Glomerular visceral epithelial cell (primary cell): ENCODE measurements around the gene RELCH.

Source experiments
- DNase-seq: peaks from one replicate; pipeline ENCODE4 v3.0.0-alpha.2; 2016; ENCODE audit errors: extremely low spot score

RELCH gene

DNA sequence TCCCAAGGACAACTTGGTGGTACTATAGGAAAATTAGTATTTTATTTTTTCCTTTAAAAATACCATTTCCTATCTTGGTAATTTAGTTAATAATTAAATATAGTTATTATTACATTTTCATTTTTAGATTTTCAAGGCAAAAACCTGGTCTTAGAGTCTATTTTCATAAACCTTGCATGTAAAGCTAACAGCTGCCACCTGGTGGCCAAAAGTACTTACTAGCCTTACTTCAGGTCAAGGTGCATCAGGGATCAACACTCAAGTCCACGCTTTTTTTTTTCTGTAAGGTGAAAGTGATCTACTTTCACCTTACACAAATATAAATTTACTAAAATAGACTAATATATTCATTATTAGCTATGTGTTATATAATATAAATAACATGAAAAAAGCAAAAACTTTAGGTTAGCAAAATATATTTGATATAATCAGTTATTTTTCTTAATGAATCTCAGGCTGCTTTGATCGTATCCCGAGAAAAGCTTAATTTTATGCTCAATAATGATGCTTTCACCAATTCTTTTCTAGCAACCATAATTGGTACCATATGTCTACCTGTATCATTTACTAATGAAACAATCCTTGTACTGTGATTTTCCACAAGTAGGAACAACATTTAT, 62.5 kb downstream of the RELCH start:
- DNase-seq: peak; percentile 73

DNA sequence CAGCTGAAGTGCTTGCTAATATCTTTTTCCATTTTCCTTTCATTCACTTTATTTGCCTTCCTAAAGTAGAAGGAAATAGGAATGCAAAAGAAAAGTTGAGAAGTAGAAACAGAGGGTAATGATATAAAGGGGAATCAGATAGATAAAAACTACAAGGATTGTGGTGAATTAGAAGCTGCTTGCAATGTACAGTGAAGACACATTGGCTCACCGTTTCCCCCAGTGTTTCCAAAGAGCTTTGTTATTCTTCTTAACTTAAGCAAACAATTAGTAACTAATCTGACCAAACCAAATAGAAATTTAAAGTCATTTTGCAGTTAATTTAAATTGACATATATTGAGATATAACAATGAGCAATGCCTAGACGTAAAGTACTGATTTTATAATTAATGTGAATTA, 63.4 kb downstream of the RELCH start:
- no peak for DNase-seq

DNA sequence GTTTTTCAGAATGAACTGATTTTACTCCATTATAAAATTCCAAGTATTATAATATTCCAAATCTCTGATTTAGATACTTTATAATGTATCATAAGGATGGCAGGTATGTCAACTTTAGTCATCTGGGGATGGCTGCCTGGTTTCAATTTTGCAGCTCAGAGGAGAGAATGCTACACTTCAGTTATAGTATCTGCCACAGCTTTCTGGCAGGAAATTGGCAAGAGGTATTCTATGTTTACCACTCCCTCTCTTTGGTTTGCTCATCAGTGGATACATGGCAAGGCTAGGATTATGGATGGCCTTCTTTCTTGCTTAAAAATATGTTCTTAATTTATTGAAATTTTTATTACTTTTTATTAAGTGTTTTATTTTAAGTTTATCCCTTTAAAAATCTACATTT, 71.0 kb downstream of the RELCH start:
- DNase-seq: no peak

DNA sequence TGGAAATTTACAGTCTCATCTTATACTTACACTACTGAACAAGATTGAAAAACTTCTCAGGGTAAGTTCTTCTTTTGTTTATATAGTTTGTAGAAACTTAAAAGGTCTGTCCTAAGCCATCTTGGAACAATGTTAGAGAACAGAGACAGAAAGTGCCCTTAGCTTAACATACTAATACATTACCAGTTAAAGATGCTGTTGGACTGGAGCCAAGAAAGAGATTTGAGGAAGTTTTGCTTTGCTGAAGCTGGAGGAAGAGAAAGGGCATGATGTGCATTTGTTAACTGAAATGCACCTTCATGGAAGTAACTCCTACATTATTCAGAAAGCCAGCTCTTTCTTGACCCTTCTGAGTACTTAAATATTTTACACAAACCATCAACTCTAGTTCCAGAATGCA, 71.6 kb downstream of the RELCH start:
- DNase-seq: peak; percentile 16

DNA sequence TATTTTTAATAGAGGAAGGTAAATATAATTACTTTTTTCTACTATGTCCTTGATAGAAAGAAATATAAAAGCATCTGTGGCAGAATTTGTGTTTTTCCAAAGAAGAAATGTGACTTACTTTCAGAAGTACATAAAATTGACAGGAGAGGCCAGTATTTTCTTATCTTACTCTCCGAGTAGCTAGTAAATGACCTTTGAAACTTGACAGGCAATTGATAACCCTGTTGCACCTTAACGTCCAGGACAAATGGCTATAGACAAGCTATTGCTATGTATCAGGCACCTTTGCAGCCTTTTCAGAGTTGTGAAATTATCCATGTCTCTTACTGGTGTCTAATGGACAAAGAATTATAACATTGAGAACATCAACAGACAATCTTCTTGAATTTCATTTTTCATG, 75.0 kb downstream of the RELCH start:
- DNase-seq: no peak

DNA sequence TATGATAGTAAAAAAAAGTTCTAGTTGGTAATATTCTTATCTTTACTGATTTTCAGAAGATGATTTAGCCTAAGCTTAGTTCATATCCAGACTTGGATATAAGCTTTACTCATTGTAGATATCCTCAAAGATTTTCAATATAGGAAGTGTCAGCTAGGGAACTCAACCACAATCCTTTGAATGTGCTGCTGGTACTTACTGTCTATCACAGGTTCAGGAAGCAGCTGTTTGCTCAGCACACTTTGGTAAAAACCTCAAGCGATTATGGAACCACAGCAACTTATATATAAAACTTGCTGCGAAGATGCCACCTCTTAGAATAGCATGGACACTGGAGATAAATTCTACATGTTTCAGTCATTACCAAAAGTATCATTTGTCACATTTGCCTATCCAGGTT, 77.9 kb downstream of the RELCH start:
- DNase-seq: no peak

DNA sequence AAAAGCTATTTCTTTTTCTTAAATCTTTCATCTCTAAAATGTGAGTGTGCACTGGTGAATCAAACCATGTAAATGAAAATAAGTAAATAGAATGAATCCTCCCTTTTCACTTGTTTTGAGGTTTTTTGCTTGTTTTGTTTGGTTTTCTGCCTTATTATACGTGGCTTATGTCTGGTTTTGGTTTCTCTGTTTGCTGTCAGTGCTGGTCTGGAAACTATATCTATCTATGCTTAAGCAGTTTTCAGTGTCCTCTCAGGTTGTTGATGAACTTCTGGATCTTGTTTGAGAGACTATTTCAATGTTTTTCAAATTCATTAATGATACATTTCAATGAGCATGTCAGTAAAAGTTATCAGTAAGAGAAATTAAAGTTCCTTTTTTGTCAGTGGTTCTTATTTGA, 90.0 kb downstream of the RELCH start:
- DNase-seq: no peak

DNA sequence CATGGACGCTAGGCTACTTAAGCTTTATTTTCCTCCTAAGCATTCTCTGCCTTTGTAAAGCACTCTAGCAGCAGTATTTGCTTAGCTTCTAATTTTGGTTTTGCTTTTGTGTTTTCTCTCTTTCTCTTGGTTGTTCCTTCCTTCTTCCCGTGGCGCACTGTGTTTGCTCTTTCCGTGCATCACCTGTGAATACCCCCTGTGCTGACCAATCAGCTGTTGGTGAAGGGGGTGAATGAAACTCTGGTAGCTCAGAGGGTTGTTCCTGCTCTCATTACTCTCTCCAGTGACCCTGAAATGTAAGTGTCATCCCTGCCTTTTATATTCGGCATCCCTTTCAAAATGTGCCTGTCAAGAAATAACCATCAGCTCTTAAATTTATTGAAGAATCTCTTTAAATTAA, 92.5 kb downstream of the RELCH start:
- DNase-seq: no peak

DNA sequence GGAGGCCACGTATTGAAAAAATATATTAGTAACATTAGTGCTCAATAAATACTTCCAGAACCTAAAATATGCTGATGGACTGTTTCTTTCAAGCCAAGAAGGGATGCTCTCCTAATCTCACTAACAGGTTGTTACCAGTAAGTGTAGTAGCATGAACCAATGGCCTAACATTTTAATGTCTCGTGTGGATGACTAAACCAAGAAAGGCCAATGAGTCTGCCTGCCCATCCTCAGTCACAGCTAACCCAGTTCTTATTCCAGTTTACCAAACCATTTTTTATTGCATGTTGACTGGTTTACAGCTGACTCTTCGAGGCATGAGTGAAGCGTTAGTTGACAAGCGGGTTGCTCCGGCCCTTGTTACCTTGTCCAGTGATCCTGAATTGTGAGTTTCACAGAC, 93.0 kb downstream of the RELCH start:
- DNase-seq: no peak

DNA sequence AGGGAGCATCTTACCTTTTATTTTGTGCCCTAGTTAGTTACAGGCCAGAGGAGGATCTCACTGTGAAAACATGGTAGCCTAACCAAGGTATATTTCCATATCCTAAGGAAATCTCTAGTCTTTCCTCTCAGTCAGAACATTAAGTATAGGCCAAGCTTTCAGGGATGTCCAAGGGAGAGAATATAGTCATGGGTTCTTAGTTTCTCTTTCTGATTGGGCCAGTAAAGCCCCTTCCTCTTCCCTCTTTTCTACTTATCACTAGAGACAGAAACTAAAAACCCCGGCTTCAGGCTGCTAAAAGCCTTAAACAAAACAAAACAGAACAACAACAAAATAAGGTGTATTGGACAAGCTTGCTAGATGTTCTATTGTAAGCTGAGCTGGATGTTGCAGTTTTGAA, 93.7 kb downstream of the RELCH start:
- no peak for DNase-seq

DNA sequence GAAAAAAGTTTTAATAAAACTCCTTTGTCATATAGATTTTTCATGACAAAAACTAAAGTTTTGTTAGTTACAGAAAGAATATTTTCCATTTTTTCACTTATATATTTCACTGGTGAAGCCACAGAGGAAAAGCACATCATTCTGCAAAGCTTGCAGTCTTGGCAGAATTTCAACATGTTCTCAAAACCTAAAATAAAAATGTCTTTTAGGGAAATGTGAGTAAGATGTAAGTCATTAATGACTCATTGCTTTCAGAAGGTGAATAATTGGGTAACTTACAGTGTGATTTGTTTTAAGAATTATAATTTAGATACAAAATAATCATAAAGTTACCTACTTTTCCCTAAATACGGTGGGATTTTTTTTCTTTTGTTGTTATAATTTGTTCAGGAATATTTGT, 94.6 kb downstream of the RELCH start:
- DNase-seq: peak; percentile 40

DNA sequence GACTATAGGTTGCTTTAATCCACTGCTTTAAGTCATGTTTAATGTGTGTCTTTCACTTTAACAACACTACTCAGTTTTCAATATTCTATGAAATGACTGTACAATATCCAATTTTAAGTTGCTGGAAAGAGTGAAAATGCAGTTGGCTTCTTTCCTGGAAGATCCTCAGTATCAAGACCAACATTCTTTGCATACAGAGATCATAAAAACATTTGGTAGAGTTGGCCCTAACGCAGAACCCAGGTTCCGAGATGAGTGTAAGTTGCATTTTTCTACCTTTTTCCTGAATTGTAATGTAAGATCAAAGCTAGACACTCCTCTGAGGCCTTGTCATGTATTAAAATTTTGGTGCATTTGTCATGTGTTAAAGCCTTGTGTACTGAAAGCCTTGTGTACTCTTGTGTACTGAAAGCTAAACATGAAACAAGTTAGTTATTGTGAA, 95.2 kb downstream of the RELCH start:
- peak; percentile 8 for DNase-seq

DNA sequence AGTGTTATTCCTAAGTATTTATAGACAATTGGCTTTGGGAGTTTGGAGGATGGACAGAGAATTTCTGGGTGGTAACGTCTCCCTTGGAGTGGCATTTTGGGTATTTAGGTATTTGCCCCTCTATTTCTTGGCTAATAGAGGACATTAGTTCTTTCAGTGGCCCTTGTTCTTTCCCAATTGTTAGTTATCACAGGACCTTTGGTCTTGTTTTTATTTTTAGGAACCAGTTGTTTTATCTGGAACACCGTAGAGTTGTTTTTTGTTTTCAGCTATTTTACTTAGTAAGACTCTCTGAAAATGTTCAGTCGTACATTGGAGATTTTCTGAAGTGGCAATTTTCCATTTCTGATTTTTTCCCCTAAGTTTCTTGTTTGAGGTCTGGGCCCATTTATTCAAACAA, 97.6 kb downstream of the RELCH start:
- DNase-seq: no peak

DNA sequence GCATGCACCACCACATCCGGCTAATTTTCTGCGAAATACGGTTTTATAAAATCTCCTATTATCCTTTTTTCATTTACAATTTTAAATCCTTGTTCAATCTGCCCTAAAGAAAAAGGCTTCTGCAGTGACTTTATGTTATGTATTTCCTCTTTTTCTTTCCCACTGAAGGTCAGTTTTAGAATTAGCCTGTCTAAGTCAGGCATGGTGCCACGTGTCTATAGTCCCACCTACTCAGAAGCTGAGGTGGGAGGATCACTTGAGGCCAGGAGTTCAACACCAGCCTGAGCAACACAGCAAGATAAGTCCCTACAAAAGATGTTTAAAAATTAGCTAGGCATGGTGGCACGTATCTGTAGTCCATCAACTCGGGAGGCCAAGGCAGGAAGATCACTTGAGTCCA, 98.2 kb downstream of the RELCH start:
- no peak for DNase-seq

DNA sequence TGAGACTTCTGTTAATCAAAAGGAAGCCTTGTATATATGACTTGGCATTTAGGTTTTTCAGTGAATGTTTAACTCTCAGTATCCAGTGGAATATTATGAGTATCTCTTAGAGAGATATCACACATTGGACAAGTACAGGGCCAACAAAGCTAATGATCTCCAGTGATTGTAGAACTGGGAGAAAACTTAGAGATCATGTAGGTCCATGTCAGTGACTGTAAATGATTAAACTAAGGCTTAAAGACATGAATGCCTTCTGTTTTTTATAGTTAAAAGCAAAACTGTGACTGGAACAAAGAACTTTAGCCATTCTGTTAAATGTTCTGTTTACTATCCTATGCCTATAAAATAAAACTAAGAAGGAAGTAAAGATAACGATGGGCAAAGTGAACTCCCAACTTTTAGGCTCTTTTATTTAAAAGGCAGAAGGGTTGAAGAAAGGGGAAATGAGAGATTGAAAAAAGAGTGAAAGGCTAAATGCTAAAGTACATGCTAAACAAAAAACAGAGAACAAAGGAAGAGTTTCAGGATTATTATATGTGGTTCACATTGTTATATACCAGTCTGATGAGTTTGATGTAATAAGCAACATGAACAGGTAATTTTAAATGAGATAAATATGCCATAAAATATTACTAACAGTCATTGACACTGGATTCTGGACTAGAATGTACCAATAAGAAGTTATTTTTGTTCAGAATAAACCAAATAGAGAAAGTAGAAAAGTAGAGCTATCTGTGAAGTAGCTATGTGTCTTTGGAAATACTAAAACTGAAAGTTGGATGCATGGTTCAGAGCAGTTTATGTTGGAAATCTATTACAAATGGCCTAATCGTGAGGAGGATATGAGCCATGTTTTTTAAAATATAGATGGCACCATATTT, 101.0 kb downstream of the RELCH start:
- DNase-seq: peak; percentile 19

DNA sequence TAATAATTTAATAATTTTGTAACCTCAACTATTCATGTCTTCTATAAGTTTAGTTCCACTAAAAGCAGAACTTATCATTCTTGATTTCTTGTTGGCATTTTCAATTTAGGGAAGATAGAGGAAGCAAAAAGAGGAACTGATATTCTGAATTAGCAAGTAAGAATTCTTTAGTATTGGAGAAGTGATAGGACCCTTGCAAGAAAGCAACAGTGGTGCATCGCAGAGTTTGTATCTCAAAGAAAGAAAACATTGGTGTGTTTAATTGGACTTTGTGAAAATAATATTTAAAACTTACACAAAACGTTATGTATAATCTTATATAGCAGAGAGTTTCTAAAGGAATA, 101.6 kb downstream of the RELCH start:
- DNase-seq: no peak

DNA sequence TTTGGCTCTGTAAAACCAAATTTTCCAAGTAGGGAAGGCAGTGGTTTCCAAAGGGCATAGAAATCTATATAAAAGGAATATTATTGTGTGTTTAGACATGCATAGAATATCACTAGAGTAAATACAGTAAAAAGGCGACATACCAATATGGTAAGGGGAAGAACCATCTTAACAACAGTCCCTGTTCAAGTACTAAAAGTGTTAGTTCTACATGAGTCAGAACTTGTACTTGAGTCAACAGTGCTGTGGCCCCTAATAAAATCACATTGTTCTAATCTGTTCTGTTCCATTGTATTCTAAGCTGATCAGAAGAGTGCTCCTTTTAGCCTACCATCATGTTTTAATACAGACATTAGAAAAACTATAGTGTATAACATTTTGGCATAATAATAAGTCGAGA, 102.0 kb downstream of the RELCH start:
- no peak for DNase-seq

DNA sequence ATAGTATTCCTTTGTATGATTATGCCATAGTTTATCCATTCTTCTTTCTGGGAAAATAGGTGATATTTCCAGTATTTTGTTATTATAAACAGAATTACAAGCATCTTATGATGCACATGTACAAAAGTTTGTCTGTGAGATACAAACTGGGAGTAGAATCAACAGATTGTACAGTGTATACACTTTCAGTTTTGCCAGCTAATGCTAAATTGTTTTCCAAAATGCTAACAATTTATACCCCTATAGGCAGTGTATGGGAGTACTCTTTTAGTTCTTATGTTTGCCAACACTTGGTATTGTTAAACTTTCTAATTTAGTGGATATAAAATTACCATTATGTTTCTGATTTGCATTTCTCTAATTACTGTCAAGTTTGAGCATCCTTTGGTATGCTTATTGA, 107.0 kb downstream of the RELCH start:
- DNase-seq: no peak

DNA sequence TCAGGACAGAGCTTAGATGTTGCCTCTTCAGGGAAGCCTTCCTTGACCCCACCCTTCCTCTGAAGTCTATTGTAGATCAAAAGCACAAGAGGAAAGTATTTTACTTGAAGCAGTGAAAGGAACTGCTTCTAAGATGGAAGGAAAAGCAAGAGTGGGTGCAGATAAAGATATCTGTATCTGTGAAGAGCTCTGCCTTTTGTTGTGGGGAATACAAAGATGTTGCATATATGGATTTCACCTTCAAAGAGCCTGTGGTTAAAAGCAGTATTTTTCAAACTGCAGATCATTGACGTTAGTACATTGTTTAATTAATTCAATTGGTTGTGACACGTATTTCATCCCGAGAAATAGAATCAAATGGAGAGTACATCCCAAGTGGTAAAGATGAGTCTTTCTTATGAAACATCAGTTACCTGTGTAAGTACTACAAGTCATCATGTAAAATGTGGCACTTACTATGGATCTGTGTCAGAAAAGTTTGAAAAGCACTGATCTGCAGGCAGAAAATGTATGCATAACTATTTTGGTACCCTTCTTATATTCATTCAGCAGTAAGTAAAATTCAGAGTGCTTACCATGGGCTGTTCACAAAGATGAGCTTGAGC, 113.4 kb downstream of the RELCH start:
- no peak for DNase-seq

DNA sequence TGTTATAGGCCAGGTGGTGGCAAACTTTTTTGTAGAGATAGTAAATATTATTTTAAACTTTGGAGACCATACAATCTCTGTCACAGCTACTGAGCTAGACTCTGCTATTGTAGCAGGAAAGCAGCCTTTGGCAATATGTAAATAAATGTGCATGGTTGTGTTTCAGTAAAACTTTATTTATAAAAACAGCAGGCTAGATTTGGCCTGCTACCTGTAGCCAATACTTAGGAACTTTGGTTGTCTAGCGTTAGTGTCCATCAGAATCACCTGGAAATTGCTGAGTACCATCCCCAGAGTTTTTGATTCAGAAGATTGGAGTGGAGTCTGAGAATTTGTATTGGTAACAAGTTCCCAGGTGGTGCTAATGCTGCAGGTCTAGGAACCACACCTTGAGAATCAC, 114.3 kb downstream of the RELCH start:
- no peak for DNase-seq

DNA sequence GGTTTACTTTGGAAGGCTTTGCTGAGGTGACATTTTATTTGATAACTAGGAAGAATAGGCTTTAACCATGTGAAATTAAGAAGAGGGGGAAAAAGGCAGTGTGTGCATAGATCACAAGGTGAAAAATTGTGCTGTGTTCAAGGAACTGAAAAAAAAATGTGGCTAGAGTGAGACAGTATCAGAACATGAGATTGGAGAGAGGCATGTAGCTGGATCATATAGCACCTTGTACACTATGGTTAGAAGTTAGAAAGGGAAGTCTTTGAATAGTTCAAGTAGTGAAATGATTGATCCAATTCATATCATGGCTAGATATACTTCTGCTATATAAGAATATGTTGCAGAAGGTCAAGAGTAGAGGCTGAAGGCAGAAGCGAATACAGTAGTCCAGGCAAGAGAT, 125.8 kb downstream of the RELCH start:
- DNase-seq: no peak

DNA sequence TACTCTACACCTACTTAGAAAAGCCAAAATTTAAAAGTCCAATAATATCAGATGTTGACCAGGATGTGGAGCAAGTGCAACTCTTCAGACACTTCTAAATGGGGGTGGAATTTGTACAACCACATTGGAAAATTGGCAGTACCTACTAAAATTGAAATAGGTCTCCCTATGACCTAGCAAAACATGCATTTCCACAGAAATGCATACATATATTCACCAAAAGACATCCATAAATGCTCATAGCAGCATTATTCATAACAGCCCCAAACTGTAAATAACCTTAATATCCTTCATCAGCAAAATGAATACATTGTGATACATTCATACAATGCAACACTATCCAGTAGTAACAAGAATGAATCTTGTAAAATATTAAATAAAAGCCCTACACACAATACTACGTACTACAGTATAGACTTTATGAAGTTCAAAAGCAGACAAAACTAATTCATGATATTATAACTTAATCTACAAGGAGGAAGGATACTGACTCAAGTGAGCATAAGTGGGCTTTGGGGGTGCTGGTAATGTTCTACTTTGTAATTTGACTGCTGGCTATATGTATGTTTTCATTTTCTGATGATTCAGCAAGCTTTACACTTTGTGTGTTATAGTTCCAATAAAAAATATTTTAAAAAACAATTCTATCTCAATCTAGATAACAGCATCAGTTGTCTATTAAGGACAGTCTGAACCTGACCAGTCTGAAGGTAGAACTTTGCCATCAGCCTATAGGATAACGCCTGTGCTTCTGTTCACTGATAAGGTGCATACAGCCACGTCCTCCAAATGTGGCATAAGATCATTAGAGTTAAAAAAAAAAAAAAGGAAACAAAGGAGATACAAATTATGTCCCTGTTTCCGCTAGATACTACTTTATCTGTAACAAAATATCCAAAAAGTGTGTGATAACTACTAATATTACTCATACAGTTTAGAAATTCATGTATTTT, 131.4 kb downstream of the RELCH start:
- DNase-seq: no peak
